Measurements from ENCODE around the gene PIR. TPM values are rescaled to one million over a fixed set of nuclear protein-coding genes. Genes with fewer than 3 reads are reported as not detected.

PIR gene
- total RNA-seq, 1 experiment from 2014 or later = 29.7 TPM

DNA sequence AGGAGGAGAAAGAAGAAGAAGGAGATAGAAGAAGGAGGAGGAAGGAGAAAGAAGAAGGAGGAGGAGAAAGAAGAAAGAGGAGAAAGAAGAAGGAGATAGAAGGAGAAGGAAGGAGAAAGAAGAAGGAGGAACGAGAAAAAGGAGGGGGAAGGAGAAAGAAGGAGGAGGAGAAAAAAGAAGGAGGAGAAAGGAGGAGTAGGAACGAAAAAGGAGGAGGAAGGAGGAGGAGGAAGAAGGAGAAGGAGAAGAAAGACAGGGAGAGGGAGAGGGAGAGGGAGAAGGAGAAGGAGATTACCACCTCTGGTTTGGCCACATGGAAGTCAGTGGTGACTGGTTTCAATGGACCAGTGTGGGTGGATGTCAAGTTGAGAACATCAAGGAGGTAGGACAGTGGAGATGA lies 58.9 kb downstream of the PIR start:
- Histone ChIP-seq H3T11ph (ENCODE audit: low read length) (no peak overlapping the region), H3K79me2 (ENCODE audit: insufficient read depth, low read length) (no peaks in the 10 kb centered on the region), H3K27me3 (ENCODE audit: insufficient read depth, low read length) (no peaks in the 10 kb centered on the region), H2BK15ac (ENCODE audit: low read depth, low read length) (no peak overlapping the region), H2BK20ac (ENCODE audit: low read depth, low read length, poor library complexity, severe bottlenecking) (no peak overlapping the region), H3K23me2 (ENCODE audit: insufficient read length, low read depth, low read length, poor library complexity, severe bottlenecking) (no peaks in the 10 kb centered on the region), H3K56ac (ENCODE audit: insufficient read length, low read depth, low read length) (no peak overlapping the region), H3K4me1 (ENCODE audit: insufficient read depth, low read length) (no peaks in the 10 kb centered on the region), H4K5ac (ENCODE audit: insufficient read length, low read depth, low read length) (no peak overlapping the region), H4K8ac (replicated peaks; ENCODE audit: insufficient read length, low read depth, low read length) (no peak overlapping the region), H3K9me3 (ENCODE audit: control insufficient read depth, low read depth, low read length) (no peaks in the 10 kb centered on the region), H2BK12ac (ENCODE audit: insufficient read length, low read depth, low read length) (no peak overlapping the region), H3K79me1 (ENCODE audit: insufficient read depth, low read depth, low read length, poor library complexity, severe bottlenecking) (no peaks in the 10 kb centered on the region), H3K4ac (ENCODE audit: low read depth, low read length) (no peak overlapping the region), H3K27ac (ENCODE audit: insufficient read length, low read depth, low read length) (no peak overlapping the region), H2AK5ac (ENCODE audit: insufficient read length, low read length) (no peak overlapping the region), H4K91ac (ENCODE audit: insufficient read length, low read depth, low read length) (no peak overlapping the region), H3K23ac (ENCODE audit: insufficient read length, low read depth, low read length) (no peak overlapping the region), H3K18ac (ENCODE audit: insufficient read length, low read depth, low read length) (no peak overlapping the region), H4K20me1 (ENCODE audit: control insufficient read depth, insufficient read depth, insufficient read length) (no peaks in the 10 kb centered on the region), H2BK120ac (ENCODE audit: low read depth, low read length, poor library complexity, severe bottlenecking) (no peak overlapping the region), H3K4me2 (ENCODE audit: insufficient read depth, insufficient read length, low read length) (no peak overlapping the region), H2BK5ac (ENCODE audit: insufficient read length, low read length) (no peak overlapping the region), H3K9ac (ENCODE audit: extremely low read depth, insufficient read length, low read length) (no peak overlapping the region), H3K14ac (ENCODE audit: insufficient read depth, low read length) (no peak overlapping the region), H2AFZ (ENCODE audit: low read length) (no peak overlapping the region)
- no CpG with 5 or more reads among the region's 2 CpGs for whole genome bisulfite sequencing (ENCODE audit: extremely low coverage, insufficient read length, low lambda C conversion rate)
- H3K4me1 Mint-ChIP-seq = no peaks in the 10 kb centered on the region
- no peaks in the 10 kb centered on the region; a peak in 2 of 7 replicates for H3K36me3 Mint-ChIP-seq (ENCODE audit: insufficient read depth in 1 of 3, low read depth in 3 of 3)
- H3K27me3 Mint-ChIP-seq (ENCODE audit: low read depth) = peaks cover 1% of the 10 kb centered on the region
- TF ChIP-seq, protein P1, sequence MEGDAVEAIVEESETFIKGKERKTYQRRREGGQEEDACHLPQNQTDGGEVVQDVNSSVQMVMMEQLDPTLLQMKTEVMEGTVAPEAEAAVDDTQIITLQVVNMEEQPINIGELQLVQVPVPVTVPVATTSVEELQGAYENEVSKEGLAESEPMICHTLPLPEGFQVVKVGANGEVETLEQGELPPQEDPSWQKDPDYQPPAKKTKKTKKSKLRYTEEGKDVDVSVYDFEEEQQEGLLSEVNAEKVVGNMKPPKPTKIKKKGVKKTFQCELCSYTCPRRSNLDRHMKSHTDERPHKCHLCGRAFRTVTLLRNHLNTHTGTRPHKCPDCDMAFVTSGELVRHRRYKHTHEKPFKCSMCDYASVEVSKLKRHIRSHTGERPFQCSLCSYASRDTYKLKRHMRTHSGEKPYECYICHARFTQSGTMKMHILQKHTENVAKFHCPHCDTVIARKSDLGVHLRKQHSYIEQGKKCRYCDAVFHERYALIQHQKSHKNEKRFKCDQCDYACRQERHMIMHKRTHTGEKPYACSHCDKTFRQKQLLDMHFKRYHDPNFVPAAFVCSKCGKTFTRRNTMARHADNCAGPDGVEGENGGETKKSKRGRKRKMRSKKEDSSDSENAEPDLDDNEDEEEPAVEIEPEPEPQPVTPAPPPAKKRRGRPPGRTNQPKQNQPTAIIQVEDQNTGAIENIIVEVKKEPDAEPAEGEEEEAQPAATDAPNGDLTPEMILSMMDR (conservative IDR thresholded peaks at IDR 0.05) = no peak
- no peak overlapping the region for H3K4me3 Mint-ChIP-seq
- H3K27ac Mint-ChIP-seq = no peak overlapping the region
- no peaks in the 10 kb centered on the region for H3K9me3 Mint-ChIP-seq
- DNase-seq = no peak

Data from H9 (cell line).